ENCODE data around the gene PTGIR.

PTGIR gene

GRCh38 chr19:46660551-46661019, 35.7 kb upstream of the PTGIR start:
- H3K36me3 ChIP-seq (ENCODE audit: control insufficient read depth in 4 of 4, insufficient read depth in 4 of 4, low read length in 3 of 4) = no peaks in the 10 kb centered on the region
- WGBS (ENCODE audit: insufficient coverage) = 1% methylated on average over 33 of the region's 40 CpGs
- H3K4me3 ChIP-seq (ENCODE audit: control insufficient read depth in 1 of 7, extremely low read depth in 1 of 7, insufficient read depth in 4 of 7, low read depth in 2 of 7, low read length in 6 of 7) = peak overlapping the region in 4 of 7 experiments; percentile 51 to 64 (median 56)
- H3K27ac ChIP-seq (ENCODE audit: insufficient read depth in 1 of 2, low read depth in 1 of 2, low read length in 2 of 2, poor library complexity in 1 of 2, severe bottlenecking in 2 of 2) = no peak overlapping the region
- H3K9me3 ChIP-seq (ENCODE audit: control extremely low read depth in 1 of 5, control insufficient read depth in 4 of 5, insufficient read depth in 2 of 5, low read depth in 1 of 5, low read length in 4 of 5) = no peaks in the 10 kb centered on the region
- ChIA-PET POLR2A (interaction anchor here (0.5 to 0.9 kb wide), 4 partner anchors 12 to 60 kb away, joined by 3 to 4 read pairs (median 4); partner anchors contain the start of gene CALM3), CTCF (interaction anchor here (1.1 to 5.7 kb wide), 7 partner anchors 10 to 48 kb away, joined by 3 to 121 read pairs (median 12); no protein-coding TSS in a partner anchor)
- no peak for DNase-seq
- peaks cover 0 to 31% (median 27%) of the 10 kb centered on the region in 4 experiments for H3K4me1 ChIP-seq (ENCODE audit: control extremely low read depth in 1 of 4, control insufficient read depth in 4 of 4, insufficient read depth in 4 of 4, low read length in 3 of 4)
- peaks cover 0 to 35% (median 20%) of the 10 kb centered on the region in 5 experiments for H3K27me3 ChIP-seq (replicated peaks in 2 of 5; ENCODE audit: control insufficient read depth in 4 of 5, insufficient read depth in 5 of 5, low read length in 4 of 5)

- Histone ChIP-seq H3K4me3 (ENCODE audit: control insufficient read depth in 1 of 7, extremely low read depth in 1 of 7, insufficient read depth in 4 of 7, low read depth in 2 of 7, low read length in 6 of 7) (peak overlapping the region in 3 of 7 experiments; percentile 51 to 64 (median 57)), H3K27ac (ENCODE audit: insufficient read depth in 1 of 2, low read depth in 1 of 2, low read length in 2 of 2, poor library complexity in 1 of 2, severe bottlenecking in 2 of 2) (no peak overlapping the region), H3K9me3 (ENCODE audit: control extremely low read depth in 1 of 5, control insufficient read depth in 4 of 5, insufficient read depth in 2 of 5, low read depth in 1 of 5, low read length in 4 of 5) (no peaks in the 10 kb centered on the region), H3K27me3 (replicated peaks in 2 of 5; ENCODE audit: control insufficient read depth in 4 of 5, insufficient read depth in 5 of 5, low read length in 4 of 5) (peaks cover 0 to 36% (median 20%) of the 10 kb centered on the region in 5 experiments), H3K4me1 (ENCODE audit: control extremely low read depth in 1 of 4, control insufficient read depth in 4 of 4, insufficient read depth in 4 of 4, low read length in 3 of 4) (peaks cover 0 to 31% (median 27%) of the 10 kb centered on the region in 4 experiments), H3K36me3 (ENCODE audit: control insufficient read depth in 4 of 4, insufficient read depth in 4 of 4, low read length in 3 of 4) (no peaks in the 10 kb centered on the region)
- DNase-seq = no peak
- WGBS (ENCODE audit: insufficient coverage) = 3% methylated on average over 10 of the region's 14 CpGs
- POLR2A ChIA-PET = no interaction called here
- CTCF ChIA-PET = interaction anchor here (1.1 to 4.0 kb wide), 4 partner anchors 9 to 74 kb away, joined by 3 to 25 read pairs (median 8); no protein-coding TSS in a partner anchor
Measured at GRCh38 chr19:46660008-46660517, 35.2 kb upstream of the PTGIR start.

GRCh38 chr19:46659151-46660007, 34.5 kb upstream of the PTGIR start:
- Histone ChIP-seq H3K36me3 (ENCODE audit: control insufficient read depth in 4 of 4, insufficient read depth in 4 of 4, low read length in 3 of 4) (no peaks in the 10 kb centered on the region), H3K4me3 (ENCODE audit: control insufficient read depth in 1 of 7, extremely low read depth in 1 of 7, insufficient read depth in 4 of 7, low read depth in 2 of 7, low read length in 6 of 7) (peak overlapping the region in 2 of 7 experiments; percentile 43 to 45), H3K27ac (ENCODE audit: insufficient read depth in 1 of 2, low read depth in 1 of 2, low read length in 2 of 2, poor library complexity in 1 of 2, severe bottlenecking in 2 of 2) (no peak overlapping the region), H3K27me3 (replicated peaks in 2 of 5; ENCODE audit: control insufficient read depth in 4 of 5, insufficient read depth in 5 of 5, low read length in 4 of 5) (peaks cover 0 to 36% (median 20%) of the 10 kb centered on the region in 5 experiments), H3K4me1 (ENCODE audit: control extremely low read depth in 1 of 4, control insufficient read depth in 4 of 4, insufficient read depth in 4 of 4, low read length in 3 of 4) (peaks cover 0 to 36% (median 27%) of the 10 kb centered on the region in 4 experiments), H3K9me3 (ENCODE audit: control extremely low read depth in 1 of 5, control insufficient read depth in 4 of 5, insufficient read depth in 2 of 5, low read depth in 1 of 5, low read length in 4 of 5) (no peaks in the 10 kb centered on the region)
- ChIA-PET POLR2A (interaction anchor here (0.7 kb wide), 1 partner anchor 19 kb away, joined by 3 read pairs; no protein-coding TSS in a partner anchor), CTCF (interaction anchor here (0.8 to 1.5 kb wide), 4 partner anchors 9 to 75 kb away, joined by 3 to 4 read pairs (median 3); no protein-coding TSS in a partner anchor)
- peak in 1 of 3 donors; percentile 31 for DNase-seq
- WGBS (ENCODE audit: insufficient coverage) = 1% methylated on average over 10 of the region's 28 CpGs

GRCh38 chr19:46656541-46656940, 31.7 kb upstream of the PTGIR start:
- H3K27me3 ChIP-seq (replicated peaks in 2 of 5; ENCODE audit: control insufficient read depth in 4 of 5, insufficient read depth in 5 of 5, low read length in 4 of 5) = peaks cover 0 to 47% (median 23%) of the 10 kb centered on the region in 5 experiments
- 100% methylated on average over 2 of the region's 5 CpGs for WGBS (ENCODE audit: insufficient coverage)
- POLR2A ChIA-PET = no interaction called here

GRCh38 chr19:46654621-46655152, 29.8 kb upstream of the PTGIR start:
- peaks cover 0 to 19% (median 10%) of the 10 kb centered on the region in 4 experiments for H3K4me1 ChIP-seq (ENCODE audit: control extremely low read depth in 1 of 4, control insufficient read depth in 4 of 4, insufficient read depth in 4 of 4, low read length in 3 of 4)
- ChIA-PET CTCF (no interaction called here), POLR2A (no interaction called here)
- no peak overlapping the region for H3K4me3 ChIP-seq (ENCODE audit: control insufficient read depth in 1 of 7, extremely low read depth in 1 of 7, insufficient read depth in 4 of 7, low read depth in 2 of 7, low read length in 6 of 7)
- H3K27me3 ChIP-seq (replicated peaks in 2 of 5; ENCODE audit: control insufficient read depth in 4 of 5, insufficient read depth in 5 of 5, low read length in 4 of 5) = peaks cover 0 to 47% (median 15%) of the 10 kb centered on the region in 5 experiments
- no peaks in the 10 kb centered on the region for H3K9me3 ChIP-seq (ENCODE audit: control extremely low read depth in 1 of 5, control insufficient read depth in 4 of 5, insufficient read depth in 2 of 5, low read depth in 1 of 5, low read length in 4 of 5)
- no peak overlapping the region for H3K27ac ChIP-seq (ENCODE audit: insufficient read depth in 1 of 2, low read depth in 1 of 2, low read length in 2 of 2, poor library complexity in 1 of 2, severe bottlenecking in 2 of 2)
- WGBS (ENCODE audit: insufficient coverage) = 71% methylated on average over 11 of the region's 16 CpGs
- no peaks in the 10 kb centered on the region for H3K36me3 ChIP-seq (ENCODE audit: control insufficient read depth in 4 of 4, insufficient read depth in 4 of 4, low read length in 3 of 4)
- no peak for DNase-seq

More at GRCh38 chr19:46656541-46656940, 31.7 kb upstream of the PTGIR start:
- CTCF ChIA-PET = interaction anchor here (0.9 to 2.5 kb wide), 4 partner anchors 11 to 56 kb away, joined by 3 to 5 read pairs (median 4); partner anchors contain the start of gene CALM3
- peaks cover 0 to 34% (median 25%) of the 10 kb centered on the region in 4 experiments for H3K4me1 ChIP-seq (ENCODE audit: control extremely low read depth in 1 of 4, control insufficient read depth in 4 of 4, insufficient read depth in 4 of 4, low read length in 3 of 4)
- H3K9me3 ChIP-seq (ENCODE audit: control extremely low read depth in 1 of 5, control insufficient read depth in 4 of 5, insufficient read depth in 2 of 5, low read depth in 1 of 5, low read length in 4 of 5) = no peaks in the 10 kb centered on the region
- no peaks in the 10 kb centered on the region for H3K36me3 ChIP-seq (ENCODE audit: control insufficient read depth in 4 of 4, insufficient read depth in 4 of 4, low read length in 3 of 4)
- no peak overlapping the region for H3K4me3 ChIP-seq (ENCODE audit: control insufficient read depth in 1 of 7, extremely low read depth in 1 of 7, insufficient read depth in 4 of 7, low read depth in 2 of 7, low read length in 6 of 7)
- no peak for DNase-seq
- H3K27ac ChIP-seq (ENCODE audit: insufficient read depth in 1 of 2, low read depth in 1 of 2, low read length in 2 of 2, poor library complexity in 1 of 2, severe bottlenecking in 2 of 2) = no peak overlapping the region

- 88% methylated on average over 7 of the region's 7 CpGs for WGBS (ENCODE audit: insufficient coverage)
- H3K36me3 ChIP-seq (ENCODE audit: control insufficient read depth in 4 of 4, insufficient read depth in 4 of 4, low read length in 3 of 4) = no peaks in the 10 kb centered on the region
- CTCF ChIA-PET = interaction anchor here (0.8 to 1.6 kb wide), 2 partner anchors 9 to 10 kb away, joined by 3 read pairs; partner anchors contain the start of gene DACT3
- H3K4me1 ChIP-seq (ENCODE audit: control extremely low read depth in 1 of 4, control insufficient read depth in 4 of 4, insufficient read depth in 4 of 4, low read length in 3 of 4) = peaks cover 0 to 9% (median under 1%) of the 10 kb centered on the region in 4 experiments
- no peak for DNase-seq
- peaks cover 0 to 25% (median 18%) of the 10 kb centered on the region in 5 experiments for H3K9me3 ChIP-seq (ENCODE audit: control extremely low read depth in 1 of 5, control insufficient read depth in 4 of 5, insufficient read depth in 2 of 5, low read depth in 1 of 5, low read length in 4 of 5)
- POLR2A ChIA-PET = no interaction called here
- no peak overlapping the region for H3K4me3 ChIP-seq (ENCODE audit: control insufficient read depth in 1 of 7, extremely low read depth in 1 of 7, insufficient read depth in 4 of 7, low read depth in 2 of 7, low read length in 6 of 7)
- no peak overlapping the region for H3K27ac ChIP-seq (ENCODE audit: insufficient read depth in 1 of 2, low read depth in 1 of 2, low read length in 2 of 2, poor library complexity in 1 of 2, severe bottlenecking in 2 of 2)
- H3K27me3 ChIP-seq (replicated peaks in 2 of 5; ENCODE audit: control insufficient read depth in 4 of 5, insufficient read depth in 5 of 5, low read length in 4 of 5) = peaks cover 4 to 66% (median 27%) of the 10 kb centered on the region in 5 experiments
Measured at GRCh38 chr19:46650445-46650844, 25.6 kb upstream of the PTGIR start.

Measured in common myeloid progenitor, CD34-positive (primary cell).